AG04449 (cell line): Measurements from ENCODE around the gene FRMPD2.
"Not testable (repeated sequence)": the region's sequence is repeated elsewhere in the genome, so short reads cannot be mapped to it uniquely, and the experiment has no call there.

ENCODE experiments used
- CTCF ChIA-PET: fragments of 350-600 bp; formaldehyde crosslinking; extraction: SDS; loops from one replicate; lab custom pipeline; 2021; ENCODE audit warnings: antibody characterized with exemption; lab: Yijun Ruan, JAX
- POLR2A ChIA-PET: fragments of 400-600, 350-600 bp; formaldehyde crosslinking; extraction: SDS; loops from one replicate; lab custom pipeline; 2020; ENCODE audit warnings: antibody characterized with exemption, inconsistent platforms; lab: Yijun Ruan, JAX
- DNase-seq: peaks from one replicate; pipeline ENCODE4 v3.0.0-alpha.2; 2010; ENCODE audit warnings: low read depth, low spot score
- H3K4me3 ChIP-seq: 2 replicates; pipeline ENCODE4 v1.5.1; 2011; ENCODE audit warnings: low read depth, mild to moderate bottlenecking, control low read depth, low read length
- TF ChIP-seq, protein P1 (sequence below): IDR thresholded peaks from one replicate; pipeline ENCODE4 v1.5.1; 2011; ENCODE audit warnings: mild to moderate bottlenecking, moderate library complexity, low read length, control low read depth, inconsistent platforms; ENCODE audit not compliant: insufficient read depth; ENCODE audit errors: missing control alignments

FRMPD2 gene

DNA sequence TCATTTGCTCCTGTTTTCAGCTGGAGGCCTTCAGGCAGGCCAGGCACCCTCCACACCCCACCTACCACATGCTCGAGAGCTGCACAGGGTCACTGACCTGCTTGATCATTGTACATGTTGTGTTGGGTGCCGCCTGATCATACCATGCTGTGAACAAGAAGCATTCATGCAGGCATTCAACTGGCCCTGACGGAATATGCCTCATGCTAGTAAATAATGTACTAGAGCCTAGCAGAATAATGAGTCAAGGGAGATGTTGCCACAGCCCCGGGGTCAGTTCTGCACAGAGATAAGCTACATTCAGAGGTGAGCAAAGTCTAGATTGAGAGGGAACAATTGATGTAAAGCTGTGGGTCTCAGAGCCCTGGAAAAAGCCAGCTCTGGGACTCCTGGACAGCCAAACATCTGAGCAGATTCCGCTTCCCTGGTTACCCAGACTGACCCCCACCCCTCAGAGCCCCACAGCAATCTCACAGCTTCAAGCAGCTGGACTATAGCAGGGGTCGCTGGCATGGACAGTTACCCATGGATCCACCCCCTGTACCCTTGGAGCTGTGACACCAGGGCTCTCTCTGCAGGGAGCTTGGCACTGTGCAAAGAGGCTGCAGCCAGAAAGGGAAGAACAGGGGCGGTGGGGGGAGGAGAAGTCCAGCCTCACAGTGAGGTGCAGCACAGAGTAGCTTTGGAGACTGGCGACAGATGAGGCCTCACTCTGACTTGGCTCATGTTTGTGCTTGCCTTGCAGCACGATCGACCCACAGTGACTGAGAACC lies 86.6 kb downstream of the FRMPD2 start:
- ChIA-PET CTCF (no interaction called here), POLR2A (no interaction called here)
- no peak for DNase-seq

DNA sequence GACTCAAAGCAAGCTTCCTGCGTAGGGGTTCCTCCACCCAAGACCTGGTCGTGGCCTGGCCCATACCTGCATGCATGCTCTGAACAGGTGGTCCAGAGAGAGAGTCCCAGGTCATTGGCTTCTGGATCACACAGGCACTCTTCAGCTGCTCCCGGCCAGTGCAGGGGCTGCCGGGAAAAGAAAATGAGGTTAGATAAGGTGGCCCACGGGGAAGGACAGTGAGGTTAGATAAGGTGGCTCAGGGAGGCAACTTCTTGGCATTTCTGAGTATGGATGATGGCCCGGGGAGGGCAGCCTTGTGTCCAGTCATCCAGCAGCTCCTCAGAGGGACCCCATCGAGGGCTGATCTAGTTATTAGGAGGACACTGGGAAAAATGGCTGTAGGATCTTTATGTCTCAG lies 87.4 kb downstream of the FRMPD2 start:
- no peak for DNase-seq
- no peak overlapping the region for H3K4me3 ChIP-seq
- ChIA-PET POLR2A (no interaction called here), CTCF (no interaction called here)
- TF ChIP-seq, protein P1, sequence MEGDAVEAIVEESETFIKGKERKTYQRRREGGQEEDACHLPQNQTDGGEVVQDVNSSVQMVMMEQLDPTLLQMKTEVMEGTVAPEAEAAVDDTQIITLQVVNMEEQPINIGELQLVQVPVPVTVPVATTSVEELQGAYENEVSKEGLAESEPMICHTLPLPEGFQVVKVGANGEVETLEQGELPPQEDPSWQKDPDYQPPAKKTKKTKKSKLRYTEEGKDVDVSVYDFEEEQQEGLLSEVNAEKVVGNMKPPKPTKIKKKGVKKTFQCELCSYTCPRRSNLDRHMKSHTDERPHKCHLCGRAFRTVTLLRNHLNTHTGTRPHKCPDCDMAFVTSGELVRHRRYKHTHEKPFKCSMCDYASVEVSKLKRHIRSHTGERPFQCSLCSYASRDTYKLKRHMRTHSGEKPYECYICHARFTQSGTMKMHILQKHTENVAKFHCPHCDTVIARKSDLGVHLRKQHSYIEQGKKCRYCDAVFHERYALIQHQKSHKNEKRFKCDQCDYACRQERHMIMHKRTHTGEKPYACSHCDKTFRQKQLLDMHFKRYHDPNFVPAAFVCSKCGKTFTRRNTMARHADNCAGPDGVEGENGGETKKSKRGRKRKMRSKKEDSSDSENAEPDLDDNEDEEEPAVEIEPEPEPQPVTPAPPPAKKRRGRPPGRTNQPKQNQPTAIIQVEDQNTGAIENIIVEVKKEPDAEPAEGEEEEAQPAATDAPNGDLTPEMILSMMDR: no peak

More for the DNA sequence above, 86.6 kb downstream of the FRMPD2 start:
- H3K4me3 ChIP-seq: no peak overlapping the region
- TF ChIP-seq, protein P1: no peak

DNA sequence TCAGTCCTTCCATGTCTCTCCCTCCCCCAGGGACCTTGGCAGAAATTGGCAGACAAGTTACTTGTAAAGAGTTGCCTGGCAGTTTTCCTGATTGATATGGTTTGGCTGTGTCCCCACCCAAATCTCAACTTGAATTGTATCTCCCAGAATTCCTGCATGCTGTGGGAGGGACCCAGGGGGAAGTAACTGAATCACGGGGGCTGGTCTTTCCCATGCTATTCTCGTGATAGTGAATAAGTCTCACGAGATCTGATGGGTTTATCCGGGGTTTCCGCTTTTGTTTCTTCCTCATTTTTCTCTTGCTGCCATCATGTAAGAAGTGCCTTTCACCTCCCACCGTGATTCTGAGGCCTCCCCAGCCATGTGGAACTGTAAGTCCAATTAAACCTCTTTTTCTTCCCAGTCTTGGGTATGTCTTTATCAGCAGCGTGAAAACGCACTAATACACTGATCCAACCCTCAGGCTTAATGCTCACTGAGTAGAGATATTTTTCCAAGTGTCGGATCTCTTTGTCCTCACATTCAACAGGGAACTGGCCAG lies 88.2 kb downstream of the FRMPD2 start:
- H3K4me3 ChIP-seq, DNase-seq, CTCF ChIA-PET, POLR2A ChIA-PET: not testable (repeated sequence)

DNA sequence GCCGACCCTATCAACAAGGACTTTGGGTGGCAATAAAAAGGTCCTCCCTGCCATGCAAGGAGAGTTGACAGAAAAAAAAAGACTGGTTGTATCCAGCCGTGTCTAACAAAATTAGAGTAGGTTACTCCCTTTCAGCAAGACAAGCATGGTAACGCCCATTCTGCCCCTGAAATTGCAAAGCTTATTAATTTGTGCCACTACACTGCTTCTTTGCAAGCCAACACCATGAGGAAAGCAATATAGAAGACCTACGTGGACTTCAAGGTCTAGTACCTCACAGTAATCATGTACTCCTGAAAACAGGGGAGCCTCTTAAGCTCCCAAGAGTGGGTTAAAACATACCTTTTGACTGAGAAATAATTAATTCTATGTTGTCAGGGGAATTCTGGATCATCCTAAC lies 90.3 kb downstream of the FRMPD2 start:
- no peak overlapping the region for H3K4me3 ChIP-seq
- ChIA-PET POLR2A (no interaction called here), CTCF (no interaction called here)
- TF ChIP-seq, protein P1: no peak
- DNase-seq: no peak

DNA sequence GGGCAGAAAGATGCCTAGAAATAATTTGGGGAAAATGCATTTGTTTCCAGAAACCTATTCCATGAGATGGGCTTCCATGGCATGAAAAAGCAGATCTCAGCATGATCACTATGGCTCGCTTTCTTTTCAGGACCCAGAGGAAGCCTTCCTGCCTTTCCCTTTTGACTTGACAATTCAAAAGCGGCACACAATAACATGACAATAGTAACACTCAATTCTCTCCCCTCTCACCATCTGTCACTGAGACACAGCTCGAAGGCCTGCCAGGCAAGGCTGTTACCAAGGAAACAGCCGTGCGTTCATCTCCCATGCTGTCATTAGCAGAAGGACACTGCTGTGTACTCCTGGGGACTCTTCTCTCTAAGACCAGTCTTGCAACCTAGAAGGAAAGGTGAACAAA lies 101.8 kb downstream of the FRMPD2 start:
- DNase-seq, CTCF ChIA-PET, H3K4me3 ChIP-seq, POLR2A ChIA-PET: not testable (repeated sequence)

DNA sequence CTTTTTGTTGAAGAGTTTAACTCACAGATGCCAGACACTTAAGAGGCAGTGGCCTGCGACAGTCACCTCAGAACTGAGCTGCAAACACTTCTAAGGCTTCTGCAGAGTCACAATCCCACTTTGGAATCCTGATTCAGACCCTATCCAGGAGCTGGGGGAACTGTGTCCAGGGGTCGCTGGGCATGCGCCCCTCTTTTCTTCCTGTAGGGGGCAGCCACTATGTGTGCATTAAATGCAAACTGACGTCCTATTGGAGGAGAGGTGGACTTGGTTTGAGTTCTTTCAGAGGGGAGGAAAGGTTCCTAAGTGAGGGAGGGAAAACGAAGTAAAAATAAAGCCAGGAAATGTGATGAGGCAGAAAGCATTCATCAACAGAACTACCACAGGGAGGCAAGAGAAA lies 113.8 kb downstream of the FRMPD2 start:
- POLR2A ChIA-PET, CTCF ChIA-PET, DNase-seq, H3K4me3 ChIP-seq: not testable (repeated sequence)

DNA sequence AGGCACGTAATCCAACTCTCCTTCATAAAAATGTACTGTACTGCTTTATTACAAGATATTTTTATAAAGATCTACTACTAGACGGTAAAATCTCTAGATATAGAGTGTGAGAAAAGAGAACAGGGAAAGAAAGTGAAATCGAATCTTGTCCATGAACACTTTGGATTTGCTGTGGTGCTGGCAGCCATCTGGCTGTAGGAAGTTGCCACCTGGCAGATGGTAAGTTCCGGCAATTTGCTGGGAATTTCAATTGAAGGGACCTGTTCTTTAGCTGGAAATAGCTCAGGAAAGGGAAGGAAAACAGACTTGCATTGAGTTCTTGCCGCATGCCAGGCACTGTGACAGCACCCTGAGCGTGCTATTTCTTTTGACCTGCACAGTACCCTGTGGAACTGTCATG lies 114.3 kb downstream of the FRMPD2 start:
- POLR2A ChIA-PET, CTCF ChIA-PET, H3K4me3 ChIP-seq, DNase-seq: not testable (repeated sequence)

DNA sequence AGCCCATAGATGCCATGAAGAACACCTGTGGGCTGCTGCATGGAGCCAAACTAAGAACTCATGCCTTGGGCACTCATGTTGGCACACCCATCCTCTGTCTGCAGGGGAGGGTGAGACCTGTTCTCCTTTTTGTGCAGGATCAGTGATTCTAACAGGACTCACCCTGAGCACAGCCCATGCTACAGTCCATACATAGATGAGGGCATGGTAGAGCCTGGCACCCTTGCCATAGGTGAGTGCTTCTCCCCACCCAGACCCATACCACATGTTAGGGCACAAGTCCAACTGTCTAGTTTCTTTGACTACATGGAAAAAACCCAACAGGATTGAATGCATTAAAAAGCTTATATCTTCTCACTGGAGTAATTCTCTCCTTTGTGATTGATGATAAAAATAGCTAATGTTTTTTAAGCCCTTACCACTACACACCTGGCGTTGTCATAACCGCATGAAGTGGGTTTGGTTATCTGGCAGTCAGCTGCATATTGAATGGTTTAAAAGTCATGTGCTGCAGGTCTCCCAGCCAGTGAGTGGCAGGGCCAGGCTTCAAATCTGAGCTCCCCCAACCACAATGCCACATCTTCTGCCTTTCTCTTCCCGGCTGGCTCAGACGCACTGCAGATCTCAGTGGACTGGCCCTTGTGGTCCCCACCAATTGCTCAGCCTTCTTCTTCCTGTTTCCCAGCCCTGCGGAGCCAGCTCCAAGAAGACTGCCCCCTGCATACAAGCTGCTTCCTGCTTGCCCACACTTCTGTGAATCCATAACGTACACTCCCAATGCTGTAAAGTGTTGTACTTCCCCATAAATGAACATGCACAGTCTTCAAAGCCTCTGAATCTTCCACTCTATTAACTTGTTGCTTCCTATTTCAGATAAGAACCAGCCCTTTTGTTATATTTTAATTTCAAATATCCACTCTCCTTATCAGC lies 120.0 kb downstream of the FRMPD2 start:
- H3K4me3 ChIP-seq, CTCF ChIA-PET, POLR2A ChIA-PET, DNase-seq: not testable (repeated sequence)

DNA sequence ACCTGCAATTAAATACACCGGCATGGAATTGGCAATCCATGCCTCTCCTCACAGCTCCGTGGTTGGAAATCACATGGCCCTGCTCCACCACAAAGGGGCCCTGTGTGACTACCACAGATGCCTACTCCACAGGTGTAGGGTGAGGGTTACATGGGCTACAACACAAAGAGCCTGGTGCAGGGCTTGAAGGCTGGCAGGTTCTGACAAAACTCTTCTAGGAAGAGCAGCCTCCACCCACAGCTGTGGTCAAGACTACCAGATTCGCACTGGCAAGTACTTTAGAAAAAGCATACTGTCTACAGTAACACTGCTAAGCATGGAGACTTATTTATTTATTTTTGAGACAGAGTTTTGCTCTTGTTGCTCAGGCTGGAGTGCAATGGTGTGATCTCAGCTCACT lies 126.9 kb downstream of the FRMPD2 start:
- DNase-seq, POLR2A ChIA-PET, H3K4me3 ChIP-seq, CTCF ChIA-PET: not testable (repeated sequence)

DNA sequence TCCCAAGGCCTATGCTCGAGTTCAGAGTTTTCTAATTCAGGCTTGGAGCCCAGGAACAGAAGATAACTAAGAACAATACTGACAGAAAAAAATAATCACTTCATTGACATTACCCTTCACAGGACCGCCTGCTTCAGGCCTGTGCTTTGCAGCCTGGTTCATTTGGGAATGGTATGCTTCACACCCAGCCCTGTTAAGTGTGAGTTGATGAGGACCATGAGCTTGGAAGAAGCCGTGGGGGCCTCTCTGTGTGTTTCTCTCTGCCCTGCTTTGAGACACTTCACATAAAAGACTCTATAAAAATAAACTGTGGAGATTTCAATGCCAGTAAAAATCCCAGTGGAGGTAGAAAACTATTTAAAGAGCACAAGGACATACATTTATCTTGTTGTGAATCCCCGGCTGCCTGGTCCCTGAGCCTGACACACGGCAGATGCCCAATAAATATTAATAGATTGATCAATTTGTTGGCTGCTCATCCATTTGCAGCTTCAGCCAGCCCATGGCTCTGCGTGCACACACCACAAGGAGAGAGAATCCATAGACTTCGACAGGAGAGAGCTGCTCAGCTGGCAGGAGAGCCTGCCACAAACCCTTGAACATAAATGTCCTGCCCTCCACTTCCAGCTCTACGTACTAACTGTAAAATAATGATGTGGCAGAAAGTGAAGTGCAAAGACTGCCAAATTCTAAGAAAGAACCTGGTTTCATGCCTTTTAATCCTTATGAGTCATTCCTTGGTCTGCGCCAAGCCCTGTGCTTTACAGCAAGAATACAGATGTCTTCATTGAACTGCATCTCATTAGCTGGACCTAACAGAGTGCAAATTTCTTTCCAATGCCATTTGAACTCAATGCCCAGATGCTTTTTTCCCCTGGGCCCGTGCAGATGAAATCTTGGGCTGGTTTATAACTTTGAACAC lies 130.5 kb downstream of the FRMPD2 start:
- DNase-seq, CTCF ChIA-PET, H3K4me3 ChIP-seq, POLR2A ChIA-PET: not testable (repeated sequence)

DNA sequence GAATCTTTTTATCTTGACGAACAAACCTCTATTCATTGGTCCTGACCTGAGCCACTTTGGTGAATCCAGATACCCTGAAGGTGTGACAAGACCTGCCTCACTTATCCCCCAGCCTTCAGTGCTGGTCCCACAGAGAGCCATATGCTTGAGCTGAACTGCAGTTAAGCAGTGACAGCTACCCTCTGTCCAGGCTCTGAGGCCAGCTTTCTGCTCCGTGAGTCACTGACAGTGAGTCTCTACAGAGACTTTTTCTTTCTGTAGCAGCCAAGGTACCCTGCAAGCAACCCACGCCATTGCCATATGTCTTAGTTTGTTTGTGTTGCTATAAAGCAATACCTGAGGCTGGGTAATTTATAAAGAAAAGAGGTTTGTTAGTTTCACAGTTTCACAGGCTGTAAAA lies 133.5 kb downstream of the FRMPD2 start:
- H3K4me3 ChIP-seq, POLR2A ChIA-PET, CTCF ChIA-PET, DNase-seq: not testable (repeated sequence)
